Thoracic aorta (tissue), 2 donors: ENCODE results near the gene PDLIM7. TPM values are rescaled to one million over a fixed set of nuclear protein-coding genes. Genes with fewer than 3 reads are reported as not detected.

ENCODE experiments used
- ATAC-seq: fragments of 150-250 bp; one replicate; pipeline ENCODE4 v1.8.0; 2017; ENCODE audit warnings: low read depth; ENCODE audit not compliant: insufficient number of reproducible peaks, low FRiP score
- DNase-seq: peaks from one replicate; pipeline ENCODE4 v3.0.0-alpha.2; 2020; ENCODE audit warnings: low spot score
- H3K27ac ChIP-seq, 2 donors: fragments of 200-600 bp; sonication (generic); 1 replicate in 1 of 2; 2 replicates in 1 of 2; pipeline ENCODE4 v1.5.1; 2016; ENCODE audit warnings: mild to moderate bottlenecking in 2 of 2, moderate library complexity in 2 of 2
- H3K27me3 ChIP-seq: fragments of 200-600 bp; sonication (generic); replicated peaks from 2 replicates; pipeline ENCODE4 v1.6.0; 2016; ENCODE audit warnings: mild to moderate bottlenecking; ENCODE audit not compliant: insufficient read depth
- H3K36me3 ChIP-seq: fragments of 200-600 bp; sonication (generic); one replicate; pipeline ENCODE4 v1.5.1; 2016
- H3K4me1 ChIP-seq, 2 donors: fragments of 200-600 bp; sonication (generic); 1 replicate in 1 of 2; 2 replicates in 1 of 2; pipeline versions ENCODE4 v1.5.1 to v1.6.0; 2016; ENCODE audit warnings: low read depth in 2 of 2, mild to moderate bottlenecking in 1 of 2; ENCODE audit not compliant: control insufficient read depth in 1 of 2
- H3K4me3 ChIP-seq: fragments of 200-600 bp; sonication (generic); 2 replicates; pipeline ENCODE4 v1.5.1; 2016; ENCODE audit warnings: mild to moderate bottlenecking
- H3K9me3 ChIP-seq: fragments of 200-600 bp; sonication (generic); 2 replicates; pipeline ENCODE4 v1.5.1; 2016
- CTCF ChIP-seq: fragments of 200-600 bp; sonication (generic); IDR thresholded peaks from one replicate; pipeline ENCODE4 v1.5.1; 2019; ENCODE audit warnings: antibody characterized with exemption
- total RNA-seq, 2 donors: library from RNA; depleted of rRNA; stranded (reverse); fragments of >200 nt; gene quantifications; one replicate each; pipeline versions ENCODE4 v1.1.0 to v1.2.3, GENCODE V29; 2016

PDLIM7 gene
- total RNA-seq, 2 donors from 2014 or later, result 626 to 891 TPM

- DNase-seq (no peak), ATAC-seq (no peak)
- peaks cover 70% of the 10 kb centered on the region for H3K36me3 ChIP-seq
Observed at GRCh38 chr5:177528631-177529030, 31.2 kb upstream of the PDLIM7 start.

DNA sequence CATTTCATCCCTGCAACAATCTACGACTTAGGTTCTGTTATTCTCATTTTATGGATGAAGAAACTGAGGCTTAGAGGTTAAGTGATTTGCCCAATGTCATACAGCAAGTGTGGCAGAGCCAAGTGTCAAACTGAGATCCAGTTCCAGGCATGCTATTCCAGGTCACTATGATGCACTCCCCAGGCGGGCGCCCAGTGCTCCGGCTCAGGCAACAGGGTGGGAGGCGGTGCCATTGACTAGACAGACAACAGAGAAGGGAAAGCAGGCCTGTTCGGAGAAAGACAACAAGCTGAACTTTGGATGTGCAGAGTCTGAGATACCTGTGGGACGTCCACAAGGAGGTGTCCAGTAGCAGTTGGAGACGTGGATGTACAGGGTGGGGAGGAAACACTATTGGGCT is 30.2 kb upstream of the PDLIM7 start:
- H3K27me3 ChIP-seq, result no peaks in the 10 kb centered on the region
- H3K4me3 ChIP-seq, result no peak overlapping the region
- no peak for DNase-seq
- H3K4me1 ChIP-seq, result no peaks in the 10 kb centered on the region
- H3K36me3 ChIP-seq, result peaks cover 70% of the 10 kb centered on the region
- H3K9me3 ChIP-seq, result no peaks in the 10 kb centered on the region
- H3K27ac ChIP-seq, result no peak overlapping the region
- no peak for ATAC-seq
- TF ChIP-seq CTCF, result no peak

More at GRCh38 chr5:177528631-177529030, 31.2 kb upstream of the PDLIM7 start:
- Histone ChIP-seq H3K27me3 (no peaks in the 10 kb centered on the region), H3K9me3 (no peaks in the 10 kb centered on the region), H3K4me3 (no peak overlapping the region), H3K4me1 (no peaks in the 10 kb centered on the region), H3K27ac (no peak overlapping the region)
- TF ChIP-seq CTCF, result no peak

- H3K4me1 ChIP-seq, result no peaks in the 10 kb centered on the region
- DNase-seq (no peak), ATAC-seq (no peak)
- no peak for TF ChIP-seq CTCF
- peaks cover 64% of the 10 kb centered on the region for H3K36me3 ChIP-seq
- no peaks in the 10 kb centered on the region for H3K9me3 ChIP-seq
- H3K27ac ChIP-seq, result no peak overlapping the region
- H3K4me3 ChIP-seq, result no peak overlapping the region
- H3K27me3 ChIP-seq, result no peaks in the 10 kb centered on the region
Observed at GRCh38 chr5:177526791-177527190, 29.4 kb upstream of the PDLIM7 start.

DNA sequence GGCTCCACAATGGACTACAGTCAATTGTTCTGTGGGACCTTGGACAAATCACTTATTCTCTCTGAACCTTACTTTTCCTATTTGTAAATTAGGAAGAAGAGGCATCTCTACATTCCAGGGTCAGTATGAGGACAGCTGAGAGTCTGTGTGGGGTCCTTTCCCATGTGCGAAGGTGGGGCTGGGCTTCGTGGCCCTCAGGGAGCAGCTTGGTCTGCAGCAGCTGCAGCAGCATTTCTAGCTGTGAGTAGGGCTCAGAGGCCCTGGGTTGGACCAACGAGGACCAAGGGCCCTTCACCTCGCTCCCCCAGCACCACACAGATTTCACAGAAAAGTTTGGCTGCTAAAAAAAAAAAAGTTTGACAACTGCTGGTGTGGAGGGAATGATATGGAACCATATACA is 28.8 kb upstream of the PDLIM7 start:
- no peaks in the 10 kb centered on the region for H3K27me3 ChIP-seq
- no peak for DNase-seq
- no peak overlapping the region for H3K27ac ChIP-seq
- no peak for TF ChIP-seq CTCF
- ATAC-seq, result no peak
- H3K4me1 ChIP-seq, result no peaks in the 10 kb centered on the region
- no peaks in the 10 kb centered on the region for H3K9me3 ChIP-seq
- H3K36me3 ChIP-seq, result peaks cover 65% of the 10 kb centered on the region
- no peak overlapping the region for H3K4me3 ChIP-seq

- ATAC-seq, result no peak
Observed at GRCh38 chr5:177524941-177525655, 27.7 kb upstream of the PDLIM7 start.

More at GRCh38 chr5:177524941-177525655, 27.7 kb upstream of the PDLIM7 start:
- no peak overlapping the region for H3K4me3 ChIP-seq
- DNase-seq, result no peak
- H3K9me3 ChIP-seq, result no peaks in the 10 kb centered on the region
- TF ChIP-seq CTCF, result no peak
- H3K36me3 ChIP-seq, result peaks cover 64% of the 10 kb centered on the region
- no peak overlapping the region for H3K27ac ChIP-seq
- no peaks in the 10 kb centered on the region for H3K27me3 ChIP-seq
- no peaks in the 10 kb centered on the region for H3K4me1 ChIP-seq
